HG02759 (cell line): ENCODE measurements around the gene TAF11L9.
"Not testable (repeated sequence)": the region's sequence is repeated elsewhere in the genome, so short reads cannot be mapped to it uniquely, and the experiment has no call there.

ENCODE experiments used
- ATAC-seq: cut with Tn5 transposase; IDR thresholded peaks from one replicate; pipeline ENCODE4 v1.9.1; 2021; ENCODE audit warnings: mild to moderate bottlenecking, moderate library complexity; ENCODE audit not compliant: unreplicated experiment

TAF11L9 gene

GRCh38 chr5:17594255-17594654 is at the start of gene TAF11L9:
TSS of gene TAF11L9 (minus strand) at chr5:17594394.
- ATAC-seq = not testable (repeated sequence)

- no peak for ATAC-seq
Observed at GRCh38 chr5:17634160-17634559, 40.0 kb upstream of the TAF11L9 start, which contains the start of gene TAF11L14. TSS of gene TAF11L14 (plus strand) at chr5:17634460.

- not testable (repeated sequence) for ATAC-seq
Observed at GRCh38 chr5:17631788-17632187, 37.6 kb upstream of the TAF11L9 start, which contains the start of gene TAF11L13. TSS of gene TAF11L13 (plus strand) at chr5:17632088.

- ATAC-seq = no peak
Observed at GRCh38 chr5:17625686-17626085, 31.5 kb upstream of the TAF11L9 start.

GRCh38 chr5:17620627-17621026 is 26.4 kb upstream of the TAF11L9 start:
- no peak for ATAC-seq

- ATAC-seq = no peak
Observed at GRCh38 chr5:17619354-17619753, 25.2 kb upstream of the TAF11L9 start.

- no peak for ATAC-seq
Observed at GRCh38 chr5:17614872-17615605, 20.8 kb upstream of the TAF11L9 start.

- not testable (repeated sequence) for ATAC-seq
Observed at GRCh38 chr5:17610092-17610491, 15.9 kb upstream of the TAF11L9 start, which contains the start of gene TAF11L12. TSS of gene TAF11L12 (plus strand) at chr5:17610392.

GRCh38 chr5:17607461-17607860 is 13.3 kb upstream of the TAF11L9 start:
- not testable (repeated sequence) for ATAC-seq

GRCh38 chr5:17604951-17605350 is 10.8 kb upstream of the TAF11L9 start:
- ATAC-seq = no peak

GRCh38 chr5:17603880-17604279 is 9.7 kb upstream of the TAF11L9 start, which contains the start of gene TAF11L11:
TSS of gene TAF11L11 (plus strand) at chr5:17604183.
- ATAC-seq = not testable (repeated sequence)

GRCh38 chr5:17597728-17598127 is 3.5 kb upstream of the TAF11L9 start, which contains the start of gene TAF11L10:
TSS of gene TAF11L10 (minus strand) at chr5:17597828.
- not testable (repeated sequence) for ATAC-seq

- not testable (repeated sequence) for ATAC-seq
Observed at GRCh38 chr5:17590860-17591259, 3.3 kb downstream of the TAF11L9 start, which contains the start of gene TAF11L8. TSS of gene TAF11L8 (minus strand) at chr5:17590960.

GRCh38 chr5:17585658-17586057 is 8.5 kb downstream of the TAF11L9 start, which contains the start of gene TAF11L7:
TSS of gene TAF11L7 (minus strand) at chr5:17585758.
- not testable (repeated sequence) for ATAC-seq
